Endodermal cell (in vitro differentiated cells): ENCODE measurements around the gene PXDN. TPM values are rescaled to one million over a fixed set of nuclear protein-coding genes. Genes with fewer than 3 reads are reported as not detected.

ENCODE experiments used
- DNase-seq: peaks from one replicate; pipeline ENCODE4 v3.0.0-alpha.2; 2017
- H3K27ac ChIP-seq: 2 replicates; pipeline ENCODE4 v1.5.1; 2013; ENCODE audit warnings: mild to moderate bottlenecking, low read depth, low read length, moderate library complexity
- H3K27me3 ChIP-seq: 2 replicates; pipeline ENCODE4 v1.6.1; 2013; ENCODE audit warnings: mild to moderate bottlenecking, low read length, moderate library complexity; ENCODE audit not compliant: insufficient read depth, control insufficient read depth, poor library complexity, severe bottlenecking
- H3K36me3 ChIP-seq: 2 replicates; pipeline ENCODE4 v1.7.0; 2013; ENCODE audit warnings: mild to moderate bottlenecking, low read length, moderate library complexity; ENCODE audit not compliant: control insufficient read depth, insufficient read depth
- H3K4me1 ChIP-seq: one replicate; pipeline ENCODE4 v1.7.0; 2013; ENCODE audit warnings: low read length; ENCODE audit not compliant: control insufficient read depth, insufficient read depth
- H3K4me3 ChIP-seq: 2 replicates; pipeline ENCODE4 v1.5.1; 2013; ENCODE audit warnings: mild to moderate bottlenecking, low read length, moderate library complexity
- H3K9ac ChIP-seq: 2 replicates; pipeline ENCODE4 v1.6.1; 2013; ENCODE audit warnings: mild to moderate bottlenecking, low read length, moderate library complexity; ENCODE audit not compliant: poor library complexity, severe bottlenecking; ENCODE audit errors: extremely low read depth
- H3K9me3 ChIP-seq: 2 replicates; pipeline ENCODE4 v1.6.1; 2013; ENCODE audit warnings: mild to moderate bottlenecking, low read length, moderate library complexity; ENCODE audit not compliant: control insufficient read depth
- H3K27ac Mint-ChIP-seq: 2 replicates; pipeline ENCODE4 v1.8.0; 2020; ENCODE audit warnings: mixed read lengths
- H3K27me3 Mint-ChIP-seq: 2 replicates; pipeline ENCODE4 v1.8.0; 2021; ENCODE audit warnings: mild to moderate bottlenecking, mixed read lengths; ENCODE audit not compliant: insufficient read depth
- H3K36me3 Mint-ChIP-seq: 2 replicates; pipeline ENCODE4 v1.8.0; 2020; ENCODE audit warnings: low read depth, mixed read lengths
- H3K4me1 Mint-ChIP-seq: 2 replicates; pipeline ENCODE4 v1.8.0; 2020; ENCODE audit warnings: mixed read lengths
- H3K4me3 Mint-ChIP-seq: 2 replicates; pipeline ENCODE4 v1.8.0; 2020; ENCODE audit warnings: mild to moderate bottlenecking, moderate library complexity, mixed read lengths
- H3K9me3 Mint-ChIP-seq: 2 replicates; pipeline ENCODE4 v1.8.0; 2020; ENCODE audit warnings: mild to moderate bottlenecking, mixed read lengths
- CTCF ChIP-seq: fragments of 200-600 bp; sonication (generic); conservative IDR thresholded peaks from 2 replicates; pipeline ENCODE4 v1.5.0; 2021; ENCODE audit warnings: antibody characterized with exemption, mild to moderate bottlenecking
- WGBS, 2 experiments: methylation state at CpG; one replicate each; pipeline versions ENCODE4 v1.1.5 to v1.1.7; 2013; ENCODE audit warnings: missing lambda C conversion rate in 2 of 2, mixed read lengths in 1 of 2; ENCODE audit not compliant: insufficient coverage in 1 of 2, insufficient read length in 1 of 2; 5-methylcytosine and 5-hydroxymethylcytosine counted together
- total RNA-seq, 2 donors: library from RNA; stranded (reverse); fragmentation: NEBNext Ultra II Directional in 1 of 2; extraction: Animal tissue kit (Norgen Biotek cat#: 25700) in 1 of 2; gene quantifications; 2 replicates in 1 of 2; 3 replicates in 1 of 2; pipeline ENCODE4 v1.2.1, GENCODE V29; 2021

The PXDN gene
- total RNA-seq, 2 donors from 2014 or later: 212 to 247 TPM

GRCh38 chr2:1584691-1585485, 159.4 kb downstream of the PXDN start:
- H3K4me3 ChIP-seq: no peak overlapping the region
- H3K36me3 Mint-ChIP-seq: no peaks in the 10 kb centered on the region
- WGBS, 2 experiments: 93 to 94% methylated on average over 12 to 18 of the region's 18 CpGs
- H3K27ac Mint-ChIP-seq: no peak overlapping the region
- no peaks in the 10 kb centered on the region for H3K9me3 Mint-ChIP-seq
- DNase-seq: peak; percentile 34
- TF ChIP-seq CTCF: no peak
- H3K4me3 Mint-ChIP-seq: no peak overlapping the region
- peaks cover 20% of the 10 kb centered on the region for H3K4me1 Mint-ChIP-seq
- H3K9me3 ChIP-seq: no peaks in the 10 kb centered on the region
- H3K27ac ChIP-seq: no peak overlapping the region
- no peak overlapping the region for H3K9ac ChIP-seq
- peaks cover 31% of the 10 kb centered on the region for H3K27me3 Mint-ChIP-seq
- no peaks in the 10 kb centered on the region for H3K27me3 ChIP-seq
- peaks cover 16% of the 10 kb centered on the region for H3K4me1 ChIP-seq
- H3K36me3 ChIP-seq: no peaks in the 10 kb centered on the region

GRCh38 chr2:1584051-1584531, 160.2 kb downstream of the PXDN start:
- no peak overlapping the region for H3K4me3 Mint-ChIP-seq
- H3K4me1 ChIP-seq: peaks cover 16% of the 10 kb centered on the region
- H3K4me1 Mint-ChIP-seq: peaks cover 20% of the 10 kb centered on the region
- no peaks in the 10 kb centered on the region for H3K9me3 Mint-ChIP-seq
- H3K27me3 Mint-ChIP-seq: peaks cover 35% of the 10 kb centered on the region
- H3K9ac ChIP-seq: no peak overlapping the region
- no peak for TF ChIP-seq CTCF
- H3K27me3 ChIP-seq: no peaks in the 10 kb centered on the region
- H3K27ac ChIP-seq: no peak overlapping the region
- H3K4me3 ChIP-seq: no peak overlapping the region
- no peaks in the 10 kb centered on the region for H3K9me3 ChIP-seq
- H3K36me3 ChIP-seq: no peaks in the 10 kb centered on the region
- H3K36me3 Mint-ChIP-seq: no peaks in the 10 kb centered on the region
- WGBS, 2 experiments: 92 to 96% methylated on average over 14 to 21 of the region's 21 CpGs
- DNase-seq: peak; percentile 52
- no peak overlapping the region for H3K27ac Mint-ChIP-seq

GRCh38 chr2:1582891-1583341, 161.4 kb downstream of the PXDN start:
- no peak overlapping the region for H3K4me3 ChIP-seq
- Mint-ChIP-seq H3K27ac (no peak overlapping the region), H3K9me3 (no peaks in the 10 kb centered on the region), H3K4me3 (no peak overlapping the region), H3K36me3 (no peaks in the 10 kb centered on the region), H3K27me3 (peaks cover 41% of the 10 kb centered on the region), H3K4me1 (peaks cover 20% of the 10 kb centered on the region)
- H3K9ac ChIP-seq: no peak overlapping the region
- 94 to 98% methylated on average over 20 to 22 of the region's 22 CpGs for WGBS, 2 experiments
- peak; percentile 27 for TF ChIP-seq CTCF
- H3K9me3 ChIP-seq: no peaks in the 10 kb centered on the region
- peak; percentile 50 for DNase-seq
- no peaks in the 10 kb centered on the region for H3K36me3 ChIP-seq
- peaks cover 16% of the 10 kb centered on the region for H3K4me1 ChIP-seq
- no peak overlapping the region for H3K27ac ChIP-seq
- H3K27me3 ChIP-seq: no peaks in the 10 kb centered on the region
